Measurements from ENCODE around the gene DAPK2.

GRCh38 chr15:64017082-64017588 lies 29.1 kb downstream of the DAPK2 start:
- TF ChIP-seq CTCF (conservative IDR thresholded peaks at IDR 0.05; ENCODE audit: low read length) (no peak), EZH2phosphoT487 (IDR thresholded peaks at IDR 0.05; ENCODE audit: borderline replicate concordance) (no peak)

All from Loucy (cell line).